Caco-2 (cell line): ENCODE results near the gene MT1E. TPM values are rescaled to one million over a fixed set of nuclear protein-coding genes. Genes with fewer than 3 reads are reported as not detected.
"Not testable (repeated sequence)": the region's sequence is repeated elsewhere in the genome, so short reads cannot be mapped to it uniquely, and the experiment has no call there.

Experiments
- BruUV-seq: library from RNA; stranded (reverse); fragments of 400-500 nt; replicated peaks from 2 replicates; lab custom pipeline; 2021; lab: Mats Ljungman, UMichigan
- CTCF ChIA-PET: fragments of 300-600 bp; sonication (Branson Sonifier 250); formaldehyde crosslinking; loops from one replicate; lab custom pipeline; 2022; ENCODE audit warnings: antibody characterized with exemption; lab: Charles Lee
- POLR2A ChIA-PET: fragments of 300-600 bp; sonication (Branson Sonifier 250); formaldehyde crosslinking; loops from one replicate; lab custom pipeline; 2022; ENCODE audit warnings: antibody characterized with exemption; lab: Charles Lee
- DNase-seq, 2 experiments: peaks; one replicate each; pipeline versions ENCODE4 v3.0.0 to v3.0.0-alpha.2; 2020 to 2022
- H3K27me3 ChIP-seq: replicated peaks from 2 replicates; pipeline ENCODE4 v1.6.0; 2011; ENCODE audit warnings: low read length; ENCODE audit not compliant: control insufficient read depth, insufficient read depth
- H3K36me3 ChIP-seq: 2 replicates; pipeline ENCODE4 v1.5.1; 2011; ENCODE audit warnings: low read length; ENCODE audit not compliant: control insufficient read depth, insufficient read depth
- H3K4me1 ChIP-seq: fragments of 250-450 bp; sonication (Bioruptor Pico); 2 replicates; pipeline ENCODE4 v1.5.1; 2020; ENCODE audit warnings: mild to moderate bottlenecking
- H3K4me3 ChIP-seq: 2 replicates; pipeline ENCODE4 v1.5.1; 2011; ENCODE audit warnings: low read depth, mild to moderate bottlenecking, control low read depth, low read length
- H3K9me3 ChIP-seq: fragments of 250-450 bp; sonication (Bioruptor Pico); 2 replicates; pipeline ENCODE4 v1.5.1; 2020; ENCODE audit warnings: mild to moderate bottlenecking, moderate library complexity
- H3K27ac Mint-ChIP-seq: one replicate; pipeline ENCODE4 v1.8.0; 2022; ENCODE audit warnings: mixed read lengths; ENCODE audit not compliant: unreplicated experiment
- H3K27me3 Mint-ChIP-seq: one replicate; pipeline ENCODE4 v1.8.0; 2022; ENCODE audit warnings: mixed read lengths; ENCODE audit not compliant: insufficient read depth, unreplicated experiment
- H3K36me3 Mint-ChIP-seq: one replicate; pipeline ENCODE4 v1.8.0; 2022; ENCODE audit warnings: mild to moderate bottlenecking, mixed read lengths; ENCODE audit not compliant: insufficient read depth, unreplicated experiment
- H3K4me1 Mint-ChIP-seq: one replicate; pipeline ENCODE4 v1.8.0; 2022; ENCODE audit warnings: low read depth, mixed read lengths; ENCODE audit not compliant: unreplicated experiment
- H3K4me3 Mint-ChIP-seq: one replicate; pipeline ENCODE4 v1.8.0; 2022; ENCODE audit warnings: mild to moderate bottlenecking, moderate library complexity, mixed read lengths; ENCODE audit not compliant: unreplicated experiment
- H3K9me3 Mint-ChIP-seq: one replicate; pipeline ENCODE4 v1.8.0; 2022; ENCODE audit warnings: mixed read lengths; ENCODE audit not compliant: unreplicated experiment
- CTCF ChIP-seq, 2 experiments: fragments of 200-600 bp in 1 of 2; IDR thresholded peaks; 1 replicate in 1 of 2; 2 replicates in 1 of 2; pipeline versions ENCODE4 v1.5.1 to v1.8.0; 2011 to 2022; ENCODE audit warnings: antibody characterized with exemption in 1 of 2, control low read depth in 1 of 2, inconsistent platforms in 1 of 2, low read depth in 1 of 2, low read length in 1 of 2, mild to moderate bottlenecking in 1 of 2, moderate library complexity in 1 of 2; ENCODE audit not compliant: insufficient read depth in 1 of 2, severe bottlenecking in 1 of 2, unreplicated experiment in 1 of 2
- intact Hi-C: fragments of 100-400 bp; cut with micrococcal nuclease; formaldehyde crosslinking; loops from one replicate; pipeline ENCODE4 v1.10.0; 2022; ENCODE audit not compliant: unreplicated experiment
- total RNA-seq: library from RNA; stranded (reverse); gene quantifications from 2 replicates; pipeline ENCODE4 v1.2.3, GENCODE V29; 2022

The MT1E gene
- total RNA-seq, 1 experiment from 2014 or later = 2.0 TPM

GRCh38 chr16:56672761-56673536 is 47.4 kb downstream of the MT1E start:
- peaks cover 40% of the 10 kb centered on the region for H3K27me3 Mint-ChIP-seq
- peaks cover 7% of the 10 kb centered on the region for H3K4me1 ChIP-seq
- H3K9me3 ChIP-seq = no peaks in the 10 kb centered on the region
- H3K27ac Mint-ChIP-seq = no peak overlapping the region
- H3K27me3 ChIP-seq = peaks cover 3% of the 10 kb centered on the region
- H3K9me3 Mint-ChIP-seq = no peaks in the 10 kb centered on the region
- POLR2A ChIA-PET = no interaction called here
- no peak for TF ChIP-seq CTCF (IDR thresholded peaks at IDR 0.05; ENCODE audit: insufficient read depth in 1 of 2, low read depth in 1 of 2, low read length in 1 of 2, severe bottlenecking in 1 of 2, unreplicated experiment in 1 of 2)
- H3K4me1 Mint-ChIP-seq = no peaks in the 10 kb centered on the region
- BruUV-seq = no TSS peak
- CTCF ChIA-PET = interaction anchor here (1.0 to 3.2 kb wide), 3 partner anchors 29 to 72 kb away, joined by 3 to 22 read pairs (median 5); no protein-coding TSS in a partner anchor
- H3K36me3 ChIP-seq = no peaks in the 10 kb centered on the region
- no peak overlapping the region for H3K4me3 ChIP-seq
- intact Hi-C loops = no loop called here
- no peak overlapping the region for H3K4me3 Mint-ChIP-seq
- no peak for DNase-seq
- H3K36me3 Mint-ChIP-seq = no peaks in the 10 kb centered on the region

GRCh38 chr16:56673921-56674320 is 48.3 kb downstream of the MT1E start:
- no peak overlapping the region for H3K4me3 ChIP-seq
- Mint-ChIP-seq H3K27ac (no peak overlapping the region), H3K9me3 (no peaks in the 10 kb centered on the region), H3K36me3 (no peaks in the 10 kb centered on the region), H3K4me1 (no peaks in the 10 kb centered on the region), H3K27me3 (peaks cover 32% of the 10 kb centered on the region), H3K4me3 (no peak overlapping the region)
- no TSS peak for BruUV-seq
- CTCF ChIA-PET = interaction anchor here (0.6 to 3.2 kb wide), 7 partner anchors 17 to 180 kb away, joined by 3 to 22 read pairs (median 4); no protein-coding TSS in a partner anchor
- no peaks in the 10 kb centered on the region for H3K36me3 ChIP-seq
- no peaks in the 10 kb centered on the region for H3K9me3 ChIP-seq
- intact Hi-C loops = loop anchor here (1.0 kb wide), 3 partner anchors 28 to 115 kb away; no protein-coding TSS in a partner anchor
- peak; percentile 70 to 82 for TF ChIP-seq CTCF (IDR thresholded peaks at IDR 0.05; ENCODE audit: insufficient read depth in 1 of 2, low read depth in 1 of 2, low read length in 1 of 2, severe bottlenecking in 1 of 2, unreplicated experiment in 1 of 2)
- H3K27me3 ChIP-seq = peaks cover 3% of the 10 kb centered on the region
- POLR2A ChIA-PET = interaction anchor here (0.9 kb wide), 1 partner anchor 28 kb away, joined by 3 read pairs; no protein-coding TSS in a partner anchor
- peaks cover 7% of the 10 kb centered on the region for H3K4me1 ChIP-seq
- peak in 1 of 2 experiments; percentile 70 for DNase-seq

- CTCF ChIA-PET = interaction anchor here (0.7 to 3.2 kb wide), 3 partner anchors 18 to 160 kb away, joined by 3 to 22 read pairs (median 4); no protein-coding TSS in a partner anchor
- H3K27me3 Mint-ChIP-seq = peaks cover 27% of the 10 kb centered on the region
- BruUV-seq, H3K4me1 ChIP-seq, H3K4me1 Mint-ChIP-seq, H3K36me3 Mint-ChIP-seq, H3K27ac Mint-ChIP-seq, H3K27me3 ChIP-seq, H3K36me3 ChIP-seq, H3K4me3 ChIP-seq, DNase-seq, H3K9me3 ChIP-seq, H3K9me3 Mint-ChIP-seq, POLR2A ChIA-PET, H3K4me3 Mint-ChIP-seq: not testable (repeated sequence)
- intact Hi-C loops = loop anchor here (1.0 kb wide), 3 partner anchors 28 to 115 kb away; no protein-coding TSS in a partner anchor
Observed at GRCh38 chr16:56674570-56674969, 49.0 kb downstream of the MT1E start.
